VCaP (cell line): ENCODE measurements around the gene TANGO2.

Source experiments
- H3K27ac ChIP-seq: fragments of 450-650 bp; 2 replicates; pipeline ENCODE4 v1.5.1; 2017
- CTCF ChIP-seq: fragments of 450-650 bp; conservative IDR thresholded peaks from 2 replicates; pipeline ENCODE4 v1.5.1; 2017; ENCODE audit warnings: mild to moderate bottlenecking, moderate library complexity

Gene TANGO2

GRCh38 chr22:20009582-20010306 is 11.2 kb upstream of the TANGO2 start:
- H3K27ac ChIP-seq = no peak overlapping the region
- TF ChIP-seq CTCF = no peak

- TF ChIP-seq CTCF = no peak
- H3K27ac ChIP-seq = no peak overlapping the region
These were observed 10.4 kb upstream of the TANGO2 start for GRCh38 chr22:20010307-20011122.

- no peak overlapping the region for H3K27ac ChIP-seq
- no peak for TF ChIP-seq CTCF
These were observed 9.6 kb upstream of the TANGO2 start for GRCh38 chr22:20011123-20011992.

- no peak for TF ChIP-seq CTCF
- H3K27ac ChIP-seq = no peak overlapping the region
These were observed 8.7 kb upstream of the TANGO2 start for GRCh38 chr22:20011993-20012740.

GRCh38 chr22:20012741-20013331 is 8.1 kb upstream of the TANGO2 start:
- TF ChIP-seq CTCF = no peak
- H3K27ac ChIP-seq = no peak overlapping the region

- H3K27ac ChIP-seq = no peak overlapping the region
- peak; percentile 69 for TF ChIP-seq CTCF
These were observed 7.5 kb upstream of the TANGO2 start for GRCh38 chr22:20013382-20013871.
